GOT3 (cell line): ENCODE data around the gene THOC3.
"Not testable (repeated sequence)": the region's sequence is repeated elsewhere in the genome, so short reads cannot be mapped to it uniquely, and the experiment has no call there.

Source experiments
- DNase-seq: peaks from one replicate; lab custom pipeline; 2025; ENCODE audit warnings: mixed read lengths; lab: John Stamatoyannopoulos, UW

The THOC3 gene

GRCh38 chr5:175940632-175941031 is 27.5 kb downstream of the THOC3 start:
- not testable (repeated sequence) for DNase-seq

GRCh38 chr5:175938489-175938888 is 29.6 kb downstream of the THOC3 start:
- DNase-seq: not testable (repeated sequence)

GRCh38 chr5:175928752-175929151 is 39.4 kb downstream of the THOC3 start:
- not testable (repeated sequence) for DNase-seq

- DNase-seq: not testable (repeated sequence)
Measured at GRCh38 chr5:175925106-175925505, 43.0 kb downstream of the THOC3 start.

- DNase-seq: no peak
Measured at GRCh38 chr5:175922192-175922885, 45.8 kb downstream of the THOC3 start.

- DNase-seq: no peak
Measured at GRCh38 chr5:175921061-175921730, 46.9 kb downstream of the THOC3 start.

DNA sequence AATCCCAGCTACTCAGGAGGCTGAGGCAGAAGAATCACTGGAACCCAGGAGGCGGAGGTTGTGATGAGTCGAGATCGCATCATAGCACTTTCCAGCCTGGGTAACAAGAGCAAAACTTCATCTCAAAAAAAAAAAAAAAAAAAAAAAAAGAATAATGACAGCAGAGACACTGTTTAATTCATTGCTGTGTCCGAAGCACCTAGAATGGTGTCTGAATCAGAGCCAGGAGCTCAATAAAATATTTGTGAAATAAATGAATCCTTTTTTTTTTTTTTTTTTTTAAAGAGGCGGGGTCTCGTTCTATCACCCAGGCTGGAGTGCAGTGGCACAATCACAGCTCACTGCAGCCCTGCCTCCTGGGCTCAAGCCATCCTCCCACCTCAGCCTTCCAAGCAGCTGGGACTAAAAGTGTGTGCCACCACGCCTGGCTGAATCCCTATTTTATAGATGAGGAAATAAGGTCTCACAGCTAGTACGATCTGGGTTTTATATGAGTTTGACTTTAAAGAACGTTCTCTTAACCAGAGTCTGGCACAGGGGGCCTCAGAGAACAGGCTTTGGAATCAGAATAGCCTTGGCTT is 47.8 kb downstream of the THOC3 start:
- no peak for DNase-seq

GRCh38 chr5:175915066-175916037 is 52.8 kb downstream of the THOC3 start:
- not testable (repeated sequence) for DNase-seq

DNA sequence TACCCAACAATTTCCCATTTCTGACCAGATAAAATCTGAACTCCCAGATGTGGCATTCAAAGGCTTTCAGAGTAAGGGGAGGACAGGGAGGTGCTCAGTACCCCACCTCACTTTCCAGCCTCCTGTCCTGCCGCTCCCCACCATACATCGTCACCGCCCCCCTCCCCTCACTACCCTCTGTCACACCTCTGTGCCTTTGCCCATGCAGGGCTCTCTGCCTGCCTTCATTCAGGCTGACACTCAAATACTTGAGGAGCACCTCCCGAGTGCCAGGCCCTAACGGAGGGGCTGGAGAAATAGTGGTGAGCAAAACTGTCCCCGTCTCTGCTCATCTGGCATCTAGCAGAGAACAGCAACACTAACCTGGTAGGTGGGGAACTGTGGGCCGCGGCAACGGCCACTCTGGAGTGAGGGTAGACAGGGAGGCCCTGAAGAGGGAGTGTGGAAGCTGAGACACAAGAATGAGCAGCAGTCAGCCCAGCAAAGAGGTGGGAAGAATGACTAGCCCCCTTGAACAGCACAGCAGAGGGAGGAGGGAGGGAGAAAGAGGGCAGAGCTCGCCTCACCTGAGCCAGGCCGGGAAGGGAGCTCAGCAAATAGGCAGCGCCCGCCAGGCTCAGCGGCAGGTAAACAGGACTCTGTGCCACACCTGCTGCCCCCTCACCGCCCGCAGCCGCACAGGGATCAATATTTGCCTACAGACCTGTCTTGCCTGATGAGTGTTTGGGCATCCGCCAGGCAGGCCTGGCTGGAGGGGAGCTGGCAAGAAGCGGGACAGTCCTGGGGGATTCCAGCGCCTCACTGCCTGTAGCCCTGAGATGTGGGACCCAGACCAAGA is 54.1 kb downstream of the THOC3 start:
- DNase-seq: not testable (repeated sequence)

GRCh38 chr5:175910072-175910471 is 58.0 kb downstream of the THOC3 start:
- not testable (repeated sequence) for DNase-seq
